T-helper 1 cell treated with Interleukin-12 subunit alpha and Interleukin-12 subunit beta and Interleukin-4 antibody, amounts not matched to agents 30 μg/mL and 1 μg/mL, for 36 hours (primary cell): Measurements from ENCODE around the gene WNK1.
A peak's percentile ranks its signal among the peaks of the same experiment; 100 is the strongest.

Experiments
- H3K27ac Mint-ChIP-seq: one replicate; pipeline ENCODE4 v1.8.0; 2021; ENCODE audit warnings: mild to moderate bottlenecking, mixed read lengths
- H3K27me3 Mint-ChIP-seq: one replicate; pipeline ENCODE4 v1.8.0; 2021; ENCODE audit warnings: low read depth, mixed read lengths
- H3K36me3 Mint-ChIP-seq: one replicate; pipeline ENCODE4 v1.8.0; 2021; ENCODE audit warnings: low read depth, mixed read lengths
- H3K4me1 Mint-ChIP-seq: one replicate; pipeline ENCODE4 v1.8.0; 2021; ENCODE audit warnings: low read depth, mixed read lengths
- H3K4me3 Mint-ChIP-seq: one replicate; pipeline ENCODE4 v1.8.0; 2021; ENCODE audit warnings: mild to moderate bottlenecking, moderate library complexity, mixed read lengths
- H3K9me3 Mint-ChIP-seq: one replicate; pipeline ENCODE4 v1.8.0; 2021; ENCODE audit warnings: mixed read lengths

The WNK1 gene

DNA sequence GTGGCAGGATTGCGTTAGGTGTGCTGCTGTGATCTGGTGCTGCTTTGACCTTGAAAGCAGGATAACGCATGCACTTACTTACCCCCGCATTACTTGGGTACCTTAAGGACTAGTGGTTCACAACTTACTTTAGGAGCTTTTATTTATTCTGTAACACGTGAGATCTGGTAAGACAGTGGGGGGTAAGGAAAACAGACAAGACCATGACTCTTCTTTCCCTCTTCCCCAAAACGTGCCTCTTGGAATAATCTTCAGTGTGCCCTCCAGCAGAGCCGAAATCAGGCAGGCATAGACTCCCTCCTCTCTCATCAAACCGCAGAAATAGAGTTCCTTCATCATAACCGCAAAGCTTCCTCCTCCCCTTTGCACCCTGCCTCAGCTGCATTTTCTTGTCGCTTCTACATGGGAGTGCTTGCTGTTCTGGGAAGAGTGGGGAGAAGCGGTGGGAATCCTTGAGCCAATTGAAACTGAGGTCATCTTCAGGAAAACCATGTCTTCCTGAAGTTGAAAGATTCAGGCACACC, 153.7 kb downstream of the WNK1 start:
- Mint-ChIP-seq H3K36me3 (peaks cover 61% of the 10 kb centered on the region), H3K4me3 (peak overlapping the region; percentile 26)

DNA sequence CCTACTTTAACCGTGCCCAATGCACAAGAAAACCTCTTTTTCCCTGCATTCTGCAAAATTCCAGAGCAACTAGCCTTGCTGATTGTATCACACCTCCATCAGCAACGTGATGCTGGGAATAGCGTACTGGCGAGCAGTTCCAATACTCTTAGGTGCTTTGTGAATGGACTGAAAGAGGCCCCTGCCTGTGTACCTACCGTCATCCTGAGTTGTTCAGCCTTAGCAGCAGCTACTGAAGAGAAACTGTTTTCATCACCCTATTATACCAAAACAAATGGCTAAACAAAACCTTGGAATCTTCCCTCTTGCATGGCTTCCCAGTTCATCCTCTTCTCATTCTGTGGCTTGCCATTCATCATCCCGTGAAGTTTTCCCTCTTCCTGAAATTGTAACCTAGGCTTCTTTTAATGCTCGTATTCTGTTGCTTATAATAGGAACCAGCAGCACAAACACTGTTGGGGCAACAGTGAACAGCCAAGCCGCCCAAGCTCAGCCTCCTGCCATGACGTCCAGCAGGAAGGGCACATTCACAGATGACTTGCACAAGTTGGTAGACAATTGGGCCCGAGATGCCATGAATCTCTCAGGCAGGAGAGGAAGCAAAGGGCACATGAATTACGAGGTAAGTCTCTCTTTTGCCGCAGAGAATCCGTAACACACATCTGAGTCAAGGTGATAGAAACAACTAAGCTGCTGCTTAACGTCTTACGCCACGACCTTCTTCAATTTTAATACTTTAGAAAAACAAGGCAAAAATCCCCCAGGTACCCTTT, 155.2 kb downstream of the WNK1 start:
- no peak overlapping the region for H3K27ac Mint-ChIP-seq

More for the DNA sequence above, 153.7 kb downstream of the WNK1 start:
- Mint-ChIP-seq H3K9me3 (no peaks in the 10 kb centered on the region), H3K27ac (peak overlapping the region; percentile 65), H3K4me1 (peaks cover 26% of the 10 kb centered on the region), H3K27me3 (no peaks in the 10 kb centered on the region)

DNA sequence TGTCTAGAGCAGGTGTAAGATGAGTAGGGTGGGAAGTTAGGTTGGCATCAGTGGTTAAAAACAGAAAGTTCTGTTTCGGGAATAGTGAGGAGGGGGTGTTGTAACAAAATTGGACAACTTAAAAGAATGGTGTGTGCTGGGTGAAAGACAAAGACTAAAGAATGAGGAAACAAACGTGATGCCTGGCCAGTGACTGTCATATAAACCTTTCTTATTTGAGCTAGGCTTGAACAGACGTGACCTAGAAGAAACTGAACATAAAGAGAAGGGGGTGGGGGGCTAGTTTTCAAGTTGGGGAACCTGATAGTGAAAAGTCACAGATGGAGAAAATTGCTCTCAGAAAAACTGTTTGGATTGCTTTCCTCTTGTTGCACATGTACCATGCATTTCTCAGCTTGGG, 157.5 kb downstream of the WNK1 start:
- Mint-ChIP-seq H3K27ac (no peak overlapping the region), H3K9me3 (no peaks in the 10 kb centered on the region), H3K36me3 (peaks cover 47% of the 10 kb centered on the region), H3K27me3 (no peaks in the 10 kb centered on the region), H3K4me3 (no peak overlapping the region), H3K4me1 (peaks cover 18% of the 10 kb centered on the region)

More for the DNA sequence above, 155.2 kb downstream of the WNK1 start:
- Mint-ChIP-seq H3K4me3 (no peak overlapping the region), H3K9me3 (no peaks in the 10 kb centered on the region), H3K4me1 (peaks cover 26% of the 10 kb centered on the region), H3K27me3 (no peaks in the 10 kb centered on the region), H3K36me3 (peaks cover 54% of the 10 kb centered on the region)

DNA sequence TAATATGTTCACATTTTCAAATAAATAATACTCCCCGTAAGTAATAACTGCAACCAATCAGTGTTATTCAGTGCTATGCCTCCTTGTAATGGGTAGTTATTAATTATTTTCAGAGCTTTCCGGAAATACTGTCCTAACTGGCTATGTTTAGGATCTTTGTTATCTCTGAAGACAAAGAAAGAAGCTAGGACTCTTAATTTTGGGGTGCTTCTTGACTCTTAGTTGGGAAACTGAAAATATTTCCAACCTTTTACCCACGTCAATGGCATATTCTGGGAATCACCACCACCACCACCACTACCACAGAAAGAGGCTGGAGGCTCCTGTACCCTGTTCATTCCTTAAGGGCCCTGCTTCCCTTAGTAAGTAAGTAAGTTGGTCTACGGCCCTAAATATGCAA, 158.0 kb downstream of the WNK1 start:
- Mint-ChIP-seq H3K36me3 (peaks cover 49% of the 10 kb centered on the region), H3K27ac (no peak overlapping the region), H3K9me3 (no peaks in the 10 kb centered on the region), H3K27me3 (no peaks in the 10 kb centered on the region), H3K4me3 (no peak overlapping the region), H3K4me1 (peaks cover 21% of the 10 kb centered on the region)

DNA sequence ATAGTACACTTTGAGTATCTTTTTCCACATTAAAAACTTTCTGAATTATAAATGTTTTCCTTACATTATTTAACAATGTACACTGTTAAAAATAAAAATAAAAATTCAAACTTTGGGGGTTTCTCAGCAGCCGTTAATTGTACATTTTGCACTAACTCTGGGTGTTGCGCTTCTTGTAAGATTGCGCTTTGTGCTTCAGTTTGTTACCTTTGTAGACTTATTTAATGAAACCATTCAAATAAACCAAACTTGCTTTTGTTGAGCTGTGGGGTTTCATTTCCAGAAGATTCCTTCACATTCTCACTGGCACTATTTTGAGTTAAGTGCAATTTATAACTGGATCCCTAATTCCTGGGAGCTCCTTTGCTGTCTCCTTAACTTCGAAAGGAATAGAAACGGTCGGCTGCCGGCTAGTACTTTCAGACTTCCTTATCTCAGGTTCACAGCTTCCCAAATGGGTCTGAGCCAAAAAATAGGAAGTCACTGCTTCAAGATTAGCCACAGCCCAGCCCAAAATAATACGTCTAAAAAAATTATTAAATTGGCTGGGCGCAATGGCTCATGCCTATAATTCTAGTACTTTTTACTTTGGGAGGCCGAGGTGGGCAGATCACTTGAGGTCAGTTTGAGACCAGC, 158.9 kb downstream of the WNK1 start:
- Mint-ChIP-seq H3K27ac (no peak overlapping the region), H3K36me3 (peaks cover 44% of the 10 kb centered on the region), H3K27me3 (no peaks in the 10 kb centered on the region), H3K9me3 (no peaks in the 10 kb centered on the region), H3K4me1 (peaks cover 15% of the 10 kb centered on the region), H3K4me3 (no peak overlapping the region)

DNA sequence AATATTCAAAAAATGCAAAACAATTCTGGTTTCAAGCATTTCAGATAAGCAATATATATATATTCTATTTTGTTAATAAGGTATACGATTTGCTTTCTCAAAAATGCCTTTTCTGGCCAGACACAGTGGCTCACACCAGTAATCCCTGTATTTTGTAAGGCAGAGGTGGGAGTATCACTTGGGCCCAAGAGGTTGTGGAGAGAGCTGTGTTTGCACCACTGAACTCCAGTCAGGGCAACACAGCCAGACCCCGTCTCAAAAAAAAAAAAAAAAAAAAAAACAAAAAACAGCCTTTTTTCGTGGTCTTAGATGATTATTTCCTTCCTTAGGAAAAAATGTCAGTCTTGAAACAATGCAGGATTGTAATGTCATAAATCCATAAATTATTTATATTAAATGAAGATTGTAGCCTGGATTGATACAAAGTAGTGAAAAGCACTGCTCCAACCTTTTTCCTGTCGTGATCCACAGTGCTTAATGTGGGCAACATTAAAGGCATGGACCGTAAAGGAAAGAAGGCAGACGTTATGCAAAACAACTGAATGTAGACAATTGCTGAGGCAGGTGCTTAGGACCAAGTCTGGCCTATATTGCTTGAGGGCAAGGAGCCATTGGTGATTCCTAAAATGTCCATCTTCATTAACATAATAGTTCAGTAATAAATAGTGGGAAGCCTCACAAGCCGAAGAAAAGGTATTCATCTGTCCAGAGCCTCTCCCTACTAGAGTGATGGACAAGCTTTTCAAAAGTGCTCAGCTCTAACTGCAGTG, 160.3 kb downstream of the WNK1 start:
- Mint-ChIP-seq H3K27ac (no peak overlapping the region), H3K4me1 (peaks cover 18% of the 10 kb centered on the region), H3K36me3 (peaks cover 46% of the 10 kb centered on the region), H3K27me3 (no peaks in the 10 kb centered on the region), H3K9me3 (no peaks in the 10 kb centered on the region), H3K4me3 (no peak overlapping the region)

DNA sequence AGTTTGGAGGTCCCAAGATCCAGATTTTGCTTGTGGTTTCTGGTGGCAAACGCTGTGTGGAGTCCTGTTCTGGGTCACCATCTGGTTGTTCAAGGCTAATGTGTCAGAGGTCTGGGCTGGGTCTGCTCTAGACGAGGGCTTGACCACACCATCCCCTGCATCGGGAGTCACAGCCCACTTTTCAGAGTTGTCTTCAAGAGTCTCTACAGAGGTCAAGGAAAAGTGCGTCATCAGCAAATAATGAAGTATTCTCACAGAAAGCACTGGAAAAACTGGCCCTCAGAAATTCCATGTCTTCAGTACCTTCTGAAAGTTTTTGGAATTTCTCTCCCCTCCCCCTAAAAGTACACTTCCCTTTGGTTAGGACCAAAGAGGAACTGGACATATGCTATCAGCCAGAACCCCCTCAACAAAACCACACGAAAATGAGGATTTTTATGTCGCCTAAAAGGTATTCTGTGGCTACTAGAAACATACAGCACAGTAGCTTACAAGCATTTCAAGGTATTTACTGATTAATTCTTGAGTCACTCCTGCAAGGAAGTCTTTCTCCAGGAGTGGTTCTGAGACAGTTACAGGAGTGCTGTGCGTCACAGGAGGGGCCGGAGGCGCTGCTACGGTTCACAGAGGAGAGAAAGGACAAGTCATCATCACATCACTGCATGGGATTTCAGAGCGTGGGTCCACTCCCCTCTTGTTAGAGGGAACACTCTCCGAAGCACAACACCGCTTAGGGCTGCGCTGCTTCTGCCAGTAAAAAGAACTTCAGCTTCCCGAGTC, 161.7 kb downstream of the WNK1 start:
- no peak overlapping the region for H3K27ac Mint-ChIP-seq
- H3K36me3 Mint-ChIP-seq, result peaks cover 47% of the 10 kb centered on the region
- H3K4me1 Mint-ChIP-seq, result peaks cover 18% of the 10 kb centered on the region
- H3K4me3 Mint-ChIP-seq, result no peak overlapping the region
- no peaks in the 10 kb centered on the region for H3K27me3 Mint-ChIP-seq
- no peaks in the 10 kb centered on the region for H3K9me3 Mint-ChIP-seq

DNA sequence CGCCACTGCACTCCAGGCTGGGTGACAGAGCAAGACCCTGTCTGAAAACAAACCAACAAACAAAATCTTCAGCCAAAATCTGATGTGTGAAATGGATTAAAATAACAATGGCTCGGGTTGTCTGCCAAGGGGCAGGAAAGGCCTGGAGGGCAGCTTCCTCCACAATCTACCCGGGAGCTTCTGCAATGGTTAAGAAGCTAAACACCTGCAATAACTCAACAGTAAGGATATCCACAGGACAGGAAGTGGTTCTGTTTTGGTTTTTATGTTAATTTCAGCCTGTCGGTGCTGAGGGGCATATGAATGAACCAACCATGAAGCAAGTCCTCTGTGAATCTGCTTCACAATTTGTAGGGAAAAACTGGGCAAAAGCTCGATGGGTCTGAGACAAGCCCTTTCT, 162.7 kb downstream of the WNK1 start:
- H3K9me3 Mint-ChIP-seq, result no peaks in the 10 kb centered on the region
- H3K4me3 Mint-ChIP-seq, result no peak overlapping the region
- H3K36me3 Mint-ChIP-seq, result peaks cover 42% of the 10 kb centered on the region
- peak overlapping the region; percentile 68 for H3K27ac Mint-ChIP-seq
- H3K4me1 Mint-ChIP-seq, result peaks cover 18% of the 10 kb centered on the region
- no peaks in the 10 kb centered on the region for H3K27me3 Mint-ChIP-seq

DNA sequence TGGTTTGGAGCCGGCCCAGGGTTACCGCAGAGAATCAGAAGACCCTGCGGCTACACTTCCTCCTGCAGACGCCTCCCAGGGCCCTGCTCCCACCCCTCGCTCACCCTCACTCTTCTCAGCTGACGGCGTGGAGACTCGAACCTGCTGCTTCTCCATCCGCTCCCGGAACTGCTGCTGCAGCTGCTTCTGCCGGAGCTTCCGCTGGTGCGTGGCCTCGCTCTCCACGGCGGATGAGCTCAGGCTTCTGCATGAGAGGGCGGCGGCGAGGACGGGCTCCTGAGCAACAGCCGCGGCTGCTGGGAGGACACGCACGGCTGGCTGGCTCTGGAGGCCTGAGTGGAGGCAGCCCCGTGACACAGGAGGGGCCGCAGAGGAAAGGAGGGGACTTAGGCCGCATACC, 163.9 kb downstream of the WNK1 start:
- no peaks in the 10 kb centered on the region for H3K9me3 Mint-ChIP-seq
- peaks cover 18% of the 10 kb centered on the region for H3K4me1 Mint-ChIP-seq
- no peaks in the 10 kb centered on the region for H3K27me3 Mint-ChIP-seq
- H3K36me3 Mint-ChIP-seq, result peaks cover 43% of the 10 kb centered on the region
- peak overlapping the region; percentile 81 for H3K27ac Mint-ChIP-seq
- H3K4me3 Mint-ChIP-seq, result peak overlapping the region; percentile 75

DNA sequence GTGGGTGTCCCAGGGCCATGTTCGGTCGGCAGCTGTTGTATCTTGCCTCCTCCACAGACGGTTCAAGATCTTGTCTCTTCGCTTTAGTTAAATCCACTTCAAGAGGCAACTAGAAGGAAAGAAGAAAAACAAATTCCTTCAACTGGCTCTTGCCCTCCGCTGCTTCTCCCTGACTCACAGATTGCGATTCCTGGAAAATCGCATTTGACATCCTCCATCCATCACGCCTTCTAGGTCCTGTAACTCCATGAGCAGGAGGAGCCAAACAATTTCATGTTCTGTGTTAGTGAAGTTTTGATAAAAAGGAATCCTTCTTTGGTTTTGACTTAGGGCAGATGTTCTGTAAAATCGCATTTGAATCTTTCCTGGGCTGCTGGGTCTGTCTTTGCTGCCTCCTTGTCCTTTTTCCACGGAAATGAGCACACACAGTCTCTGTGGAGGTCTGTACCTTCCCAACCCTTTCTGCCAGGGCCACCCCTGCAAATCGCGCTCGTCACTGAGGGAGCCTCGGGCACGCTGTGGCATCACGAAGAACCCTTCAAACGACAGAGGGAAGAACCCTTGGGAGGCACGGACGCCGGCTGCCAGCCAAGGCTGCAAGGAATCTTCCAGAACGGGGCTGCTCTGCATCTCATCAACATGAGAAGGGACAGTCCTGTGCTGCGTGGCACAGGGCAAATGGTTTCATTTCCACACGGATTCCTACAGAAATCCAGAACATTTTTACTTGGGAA, 164.5 kb downstream of the WNK1 start:
- no peak overlapping the region for H3K27ac Mint-ChIP-seq
- H3K4me3 Mint-ChIP-seq, result no peak overlapping the region
- no peaks in the 10 kb centered on the region for H3K9me3 Mint-ChIP-seq
- peaks cover 39% of the 10 kb centered on the region for H3K36me3 Mint-ChIP-seq
- H3K4me1 Mint-ChIP-seq, result peaks cover 18% of the 10 kb centered on the region
- no peaks in the 10 kb centered on the region for H3K27me3 Mint-ChIP-seq

DNA sequence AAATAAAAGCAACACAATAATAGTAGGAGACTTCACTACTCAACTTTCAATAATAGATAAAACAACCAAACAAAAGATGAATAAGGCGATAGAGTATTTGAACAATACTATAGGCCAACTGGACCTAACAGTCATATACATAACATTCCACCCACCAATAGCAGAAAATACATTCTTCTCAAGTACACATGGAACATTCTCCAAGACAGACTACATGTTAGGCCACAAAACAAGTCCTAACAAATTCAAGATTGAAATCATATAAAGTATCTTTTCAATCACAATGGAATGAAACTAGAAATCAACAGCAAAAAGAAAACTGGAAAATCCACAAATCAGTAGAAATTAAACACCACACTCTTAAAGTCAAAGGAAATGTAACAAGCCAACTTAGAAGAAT, 168.3 kb downstream of the WNK1 start:
- H3K4me3 Mint-ChIP-seq, result no peak overlapping the region
- peaks cover 35% of the 10 kb centered on the region for H3K36me3 Mint-ChIP-seq
- no peaks in the 10 kb centered on the region for H3K9me3 Mint-ChIP-seq
- H3K4me1 Mint-ChIP-seq, result peaks cover 5% of the 10 kb centered on the region
- H3K27me3 Mint-ChIP-seq, result no peaks in the 10 kb centered on the region
- H3K27ac Mint-ChIP-seq, result peak overlapping the region; percentile 3

DNA sequence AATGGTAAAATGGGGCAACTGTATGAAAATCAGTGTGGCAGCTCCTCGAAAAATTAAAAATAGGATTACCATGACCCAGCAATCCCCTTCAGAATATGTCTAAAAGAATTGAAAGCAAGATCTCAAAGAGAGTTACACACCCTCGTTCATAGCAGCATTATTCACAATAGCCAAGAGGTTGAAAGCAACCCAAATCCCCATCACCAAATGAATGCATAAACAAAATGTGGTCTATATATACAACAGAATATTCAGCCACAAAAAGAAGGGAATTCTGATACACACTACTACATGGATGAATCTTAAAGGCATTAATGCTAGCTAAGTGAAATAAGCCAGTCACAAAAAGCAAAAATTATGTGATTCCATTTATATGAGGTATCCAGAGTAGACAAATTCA, 169.9 kb downstream of the WNK1 start:
- Mint-ChIP-seq H3K27ac (no peak overlapping the region), H3K4me1 (no peaks in the 10 kb centered on the region), H3K4me3 (no peak overlapping the region), H3K9me3 (no peaks in the 10 kb centered on the region), H3K36me3 (peaks cover 29% of the 10 kb centered on the region), H3K27me3 (no peaks in the 10 kb centered on the region)

DNA sequence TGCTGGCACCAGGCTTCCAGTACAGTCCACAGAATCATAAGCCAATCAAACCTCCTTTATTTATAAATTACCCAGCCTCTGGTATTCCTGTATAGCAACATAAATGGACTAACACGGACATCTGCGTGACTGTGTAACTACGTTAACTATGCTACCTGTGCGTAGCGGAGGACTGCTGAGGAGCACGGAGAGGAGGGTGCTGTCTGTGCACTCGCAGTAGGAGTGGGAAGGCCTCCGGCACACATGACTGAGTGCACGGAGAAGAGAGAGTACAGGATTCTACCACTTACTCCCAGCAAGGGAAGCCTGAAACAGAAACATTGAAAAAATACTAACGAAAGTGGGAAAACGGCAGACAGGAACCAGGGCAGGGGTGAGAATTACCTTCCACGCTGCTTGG, 174.3 kb downstream of the WNK1 start:
- H3K4me3 Mint-ChIP-seq, result no peak overlapping the region
- no peaks in the 10 kb centered on the region for H3K27me3 Mint-ChIP-seq
- no peaks in the 10 kb centered on the region for H3K4me1 Mint-ChIP-seq
- H3K9me3 Mint-ChIP-seq, result no peaks in the 10 kb centered on the region
- H3K27ac Mint-ChIP-seq, result no peak overlapping the region
- H3K36me3 Mint-ChIP-seq, result peaks cover 20% of the 10 kb centered on the region
